Activated CD4-positive, alpha-beta T cell treated with anti-CD3 and anti-CD28 coated beads, Interleukin-2, amount 10 ng/mL, durations not matched to agents 7 days and 5 days (primary cell): ENCODE results near the gene MED26. TPM values are rescaled to one million over a fixed set of nuclear protein-coding genes. Genes with fewer than 3 reads are reported as not detected.

ENCODE experiments used
- CTCF ChIA-PET: fragments of 350-600 bp; sonication (Branson Sonifier 250); formaldehyde crosslinking; loops from one replicate; lab custom pipeline; 2021; ENCODE audit warnings: antibody characterized with exemption; lab: Charles Lee
- POLR2A ChIA-PET: fragments of 350-600 bp; sonication (Branson Sonifier 250); formaldehyde crosslinking; loops from one replicate; lab custom pipeline; 2021; ENCODE audit warnings: antibody characterized with exemption; lab: Charles Lee
- DNase-seq: peaks from one replicate; pipeline ENCODE4 v3.0.0-alpha.2; 2020
- H3K27ac Mint-ChIP-seq: one replicate; pipeline ENCODE4 v1.8.0; 2021; ENCODE audit warnings: mild to moderate bottlenecking, moderate library complexity, mixed read lengths
- H3K27me3 Mint-ChIP-seq: one replicate; pipeline ENCODE4 v1.8.0; 2021; ENCODE audit warnings: mixed read lengths
- H3K36me3 Mint-ChIP-seq: one replicate; pipeline ENCODE4 v1.8.0; 2021; ENCODE audit warnings: low read depth, mixed read lengths
- H3K4me1 Mint-ChIP-seq: one replicate; pipeline ENCODE4 v1.8.0; 2021; ENCODE audit warnings: mixed read lengths
- H3K4me3 Mint-ChIP-seq: one replicate; pipeline ENCODE4 v1.8.0; 2021; ENCODE audit warnings: mild to moderate bottlenecking, moderate library complexity, mixed read lengths
- H3K9me3 Mint-ChIP-seq: one replicate; pipeline ENCODE4 v1.8.0; 2021; ENCODE audit warnings: mixed read lengths
- total RNA-seq, 2 experiments: library from RNA; stranded (reverse); gene quantifications; one replicate each; pipeline ENCODE4 v1.2.3, GENCODE V29; 2021

MED26 gene
- total RNA-seq, 2 experiments from 2014 or later: 14.6 to 15.6 TPM

- no peaks in the 10 kb centered on the region for H3K27me3 Mint-ChIP-seq
- peaks cover 64% of the 10 kb centered on the region for H3K36me3 Mint-ChIP-seq
- peaks cover 20% of the 10 kb centered on the region for H3K4me1 Mint-ChIP-seq
- ChIA-PET CTCF (interaction anchor here (0.6 to 0.7 kb wide), 2 partner anchors 38 to 104 kb away, joined by 3 read pairs; no protein-coding TSS in a partner anchor), POLR2A (interaction anchor here (0.6 kb wide), 1 partner anchor 54 kb away, joined by 4 read pairs; no protein-coding TSS in a partner anchor)
- peak overlapping the region; percentile 25 for H3K27ac Mint-ChIP-seq
- no peak overlapping the region for H3K4me3 Mint-ChIP-seq
- no peak for DNase-seq
- H3K9me3 Mint-ChIP-seq: no peaks in the 10 kb centered on the region
These were observed 92.6 kb downstream of the MED26 start for GRCh38 chr19:16535381-16535780.

GRCh38 chr19:16532440-16533234, 95.4 kb downstream of the MED26 start:
- CTCF ChIA-PET: interaction anchor here (0.6 to 1.4 kb wide), 2 partner anchors 9 to 207 kb away, joined by 3 to 6 read pairs; no protein-coding TSS in a partner anchor
- POLR2A ChIA-PET: no interaction called here
- no peaks in the 10 kb centered on the region for H3K27me3 Mint-ChIP-seq
- no peak overlapping the region for H3K27ac Mint-ChIP-seq
- H3K9me3 Mint-ChIP-seq: no peaks in the 10 kb centered on the region
- peaks cover 57% of the 10 kb centered on the region for H3K36me3 Mint-ChIP-seq
- peaks cover 2% of the 10 kb centered on the region for H3K4me1 Mint-ChIP-seq
- H3K4me3 Mint-ChIP-seq: no peak overlapping the region
- no peak for DNase-seq

GRCh38 chr19:16531380-16531669, 96.7 kb downstream of the MED26 start:
- no peak overlapping the region for H3K4me3 Mint-ChIP-seq
- no peaks in the 10 kb centered on the region for H3K9me3 Mint-ChIP-seq
- H3K27me3 Mint-ChIP-seq: no peaks in the 10 kb centered on the region
- ChIA-PET CTCF (no interaction called here), POLR2A (no interaction called here)
- H3K4me1 Mint-ChIP-seq: no peaks in the 10 kb centered on the region
- H3K36me3 Mint-ChIP-seq: peaks cover 50% of the 10 kb centered on the region
- no peak for DNase-seq
- H3K27ac Mint-ChIP-seq: no peak overlapping the region

DNA sequence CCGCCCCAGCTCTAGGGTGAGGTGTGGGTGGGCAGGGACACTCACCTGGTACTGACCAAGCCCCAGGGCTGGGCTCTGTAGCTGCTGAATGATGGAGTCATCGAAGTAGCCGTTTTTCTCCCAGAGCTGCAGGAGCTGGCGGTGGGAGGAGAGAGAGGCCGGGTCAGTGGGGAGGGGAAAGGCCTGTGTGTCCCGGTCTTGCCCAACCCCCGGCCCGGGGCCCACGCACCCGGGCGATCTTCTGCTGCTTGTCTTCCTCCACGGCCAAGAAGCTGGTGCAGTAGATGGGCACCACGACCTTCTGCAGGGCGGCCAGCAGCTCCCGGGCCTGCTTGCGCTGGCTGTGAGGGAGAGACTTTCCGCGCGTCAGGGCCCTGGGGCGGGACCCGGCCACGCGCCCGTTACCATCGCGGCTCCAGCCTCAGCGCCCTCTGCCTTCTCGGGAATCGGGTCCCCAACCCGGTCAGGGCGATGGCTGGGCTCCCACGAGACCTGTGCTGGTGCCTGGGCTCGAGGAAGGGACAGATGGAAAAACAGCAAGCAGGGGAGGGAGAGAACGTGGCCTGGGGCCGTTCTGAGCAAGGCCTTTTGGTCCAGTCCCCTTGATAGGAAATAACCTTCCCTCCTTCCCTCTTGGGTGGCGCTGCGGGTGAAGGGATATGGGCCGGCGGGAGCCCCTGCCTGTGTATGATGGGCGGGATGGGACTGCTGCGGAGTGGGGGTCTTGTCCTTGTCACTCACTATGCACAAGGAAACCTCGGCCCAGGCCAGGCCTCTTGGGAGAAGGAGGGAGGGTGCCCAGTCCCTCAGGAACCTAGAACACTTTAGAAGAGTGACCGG, 97.2 kb downstream of the MED26 start:
- POLR2A ChIA-PET: no interaction called here
- H3K27ac Mint-ChIP-seq: no peak overlapping the region
- no peak for DNase-seq
- CTCF ChIA-PET: no interaction called here
- peaks cover 46% of the 10 kb centered on the region for H3K36me3 Mint-ChIP-seq
- H3K4me1 Mint-ChIP-seq: no peaks in the 10 kb centered on the region
- no peak overlapping the region for H3K4me3 Mint-ChIP-seq
- no peaks in the 10 kb centered on the region for H3K9me3 Mint-ChIP-seq
- H3K27me3 Mint-ChIP-seq: no peaks in the 10 kb centered on the region

GRCh38 chr19:16529466-16530144, 98.4 kb downstream of the MED26 start:
- Mint-ChIP-seq H3K27ac (no peak overlapping the region), H3K27me3 (no peaks in the 10 kb centered on the region), H3K4me3 (no peak overlapping the region), H3K4me1 (no peaks in the 10 kb centered on the region), H3K9me3 (no peaks in the 10 kb centered on the region), H3K36me3 (peaks cover 42% of the 10 kb centered on the region)
- no peak for DNase-seq
- CTCF ChIA-PET: interaction anchor here (0.6 kb wide), 1 partner anchor 55 kb away, joined by 4 read pairs; no protein-coding TSS in a partner anchor
- POLR2A ChIA-PET: no interaction called here

- CTCF ChIA-PET: interaction anchor here (0.6 to 1.4 kb wide), 4 partner anchors 13 to 188 kb away, joined by 3 to 4 read pairs (median 4); no protein-coding TSS in a partner anchor
- Mint-ChIP-seq H3K4me1 (no peaks in the 10 kb centered on the region), H3K4me3 (no peak overlapping the region), H3K36me3 (peaks cover 43% of the 10 kb centered on the region), H3K27me3 (no peaks in the 10 kb centered on the region), H3K9me3 (no peaks in the 10 kb centered on the region), H3K27ac (no peak overlapping the region)
- DNase-seq: peak; percentile 55
- POLR2A ChIA-PET: no interaction called here
These were observed 100.0 kb downstream of the MED26 start for GRCh38 chr19:16527971-16528521.

DNA sequence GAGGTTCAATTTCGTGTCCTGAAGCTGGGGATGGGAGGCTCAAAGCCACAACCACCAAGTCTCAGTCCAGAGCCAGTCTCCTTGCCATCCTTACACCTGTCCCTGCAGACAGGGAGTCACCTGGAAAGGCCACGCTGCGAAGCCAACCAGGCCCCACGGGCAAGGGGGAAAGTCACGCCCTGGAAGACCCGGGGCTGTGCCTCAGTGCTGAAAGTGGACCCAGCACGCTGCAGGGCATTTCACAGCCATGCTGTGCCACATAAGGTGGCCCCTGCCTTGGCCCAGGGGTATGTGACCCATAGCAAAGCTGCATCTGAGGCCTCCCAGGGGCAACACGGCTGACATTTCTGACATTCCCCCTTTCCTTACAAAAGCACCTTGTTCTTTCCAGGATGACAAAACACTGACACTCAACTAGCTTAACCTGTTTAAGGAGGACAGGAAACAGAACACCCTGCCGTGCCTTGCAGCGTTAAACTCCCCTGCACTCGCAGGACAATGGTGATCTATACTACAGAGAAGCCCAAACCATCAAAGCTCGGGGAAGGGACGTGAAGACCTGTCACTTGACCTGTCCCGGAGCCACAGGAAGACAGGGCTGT, 100.6 kb downstream of the MED26 start:
- H3K36me3 Mint-ChIP-seq: peaks cover 45% of the 10 kb centered on the region
- ChIA-PET POLR2A (no interaction called here), CTCF (interaction anchor here (0.6 to 1.4 kb wide), 3 partner anchors 54 to 189 kb away, joined by 3 to 4 read pairs (median 3); no protein-coding TSS in a partner anchor)
- no peaks in the 10 kb centered on the region for H3K4me1 Mint-ChIP-seq
- H3K9me3 Mint-ChIP-seq: no peaks in the 10 kb centered on the region
- no peak overlapping the region for H3K4me3 Mint-ChIP-seq
- H3K27ac Mint-ChIP-seq: no peak overlapping the region
- no peaks in the 10 kb centered on the region for H3K27me3 Mint-ChIP-seq
- DNase-seq: no peak

GRCh38 chr19:16525751-16526481, 102.1 kb downstream of the MED26 start:
- Mint-ChIP-seq H3K36me3 (peaks cover 42% of the 10 kb centered on the region), H3K27me3 (no peaks in the 10 kb centered on the region), H3K4me3 (no peak overlapping the region), H3K9me3 (no peaks in the 10 kb centered on the region), H3K27ac (no peak overlapping the region), H3K4me1 (no peaks in the 10 kb centered on the region)
- ChIA-PET POLR2A (no interaction called here), CTCF (interaction anchor here (0.5 kb wide), 1 partner anchor 210 kb away, joined by 4 read pairs; no protein-coding TSS in a partner anchor)
- no peak for DNase-seq

DNA sequence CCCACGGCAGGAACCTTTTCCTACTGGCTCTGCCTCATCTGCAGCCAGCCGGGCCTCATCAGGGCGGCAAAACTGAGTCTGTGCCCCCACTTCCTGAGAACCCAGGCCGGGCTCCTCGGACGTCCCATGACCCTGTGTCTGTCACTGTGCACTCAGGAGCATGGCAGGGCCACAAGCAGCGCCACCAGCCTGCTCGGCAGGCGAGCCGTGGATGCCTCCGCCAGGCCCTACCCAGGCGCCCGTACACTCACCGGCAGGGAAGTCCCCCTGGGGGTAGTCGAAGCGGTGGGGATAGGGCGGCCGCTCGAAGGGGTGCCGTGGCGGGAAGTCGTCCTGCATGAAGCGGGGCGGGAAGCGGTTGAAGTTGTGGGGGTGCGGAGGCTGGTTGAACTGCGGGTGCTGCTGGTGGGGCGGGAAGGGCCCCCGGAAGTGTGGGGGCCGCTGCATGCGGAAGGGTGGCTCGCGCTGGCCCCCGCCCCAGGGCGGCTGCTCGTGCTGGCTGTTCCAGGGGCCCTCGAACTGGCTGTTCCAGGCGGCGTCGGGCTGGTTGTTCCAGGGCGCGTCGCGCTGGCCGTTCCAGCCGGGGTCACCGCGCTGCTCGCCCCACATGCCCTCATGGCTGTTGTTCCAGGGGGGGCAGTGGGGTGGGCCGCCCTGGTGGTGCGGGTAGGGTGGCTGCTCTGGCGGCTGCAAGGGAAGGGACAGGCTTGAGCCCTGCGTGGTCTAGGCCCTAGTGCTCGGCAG, 102.8 kb downstream of the MED26 start:
- Mint-ChIP-seq H3K27ac (no peak overlapping the region), H3K4me1 (no peaks in the 10 kb centered on the region), H3K9me3 (no peaks in the 10 kb centered on the region), H3K4me3 (no peak overlapping the region), H3K36me3 (peaks cover 46% of the 10 kb centered on the region), H3K27me3 (no peaks in the 10 kb centered on the region)
- ChIA-PET CTCF (no interaction called here), POLR2A (no interaction called here)
- DNase-seq: no peak
